ENCODE data around the gene MAL. TPM values are rescaled to one million over a fixed set of nuclear protein-coding genes. Genes with fewer than 3 reads are reported as not detected.

Gene MAL
- total and polyA plus RNA-seq, 2 of the 8 experiments (the other 6 are each of a cell fraction or from before 2014, with no cell fraction given), result not detected

DNA sequence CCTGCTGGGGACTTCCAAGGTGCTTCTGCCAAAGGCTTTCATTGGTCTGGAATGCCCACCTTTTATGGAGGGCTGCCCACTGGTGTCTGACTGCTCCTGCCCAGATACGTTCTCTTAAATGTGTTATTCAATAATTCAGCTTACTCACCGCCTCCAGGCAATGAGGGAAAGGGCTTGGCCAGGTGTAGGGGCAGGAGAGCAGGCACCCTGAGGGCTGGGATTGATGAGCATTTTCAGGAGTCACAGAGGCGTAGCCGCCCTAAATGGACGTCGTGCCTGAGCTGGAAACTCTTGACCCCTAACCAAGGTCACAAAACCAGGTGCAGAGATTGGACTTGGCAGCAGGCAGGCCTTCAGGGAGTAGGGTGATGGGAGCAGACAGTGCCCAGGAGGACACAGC lies 26.8 kb downstream of the MAL start:
- H3K79me1 ChIP-seq (ENCODE audit: low read depth, low read length), result no peaks in the 10 kb centered on the region
- ChIA-PET CTCF (ENCODE audit: partially characterized antibody) (interaction anchor here (1.3 to 2.2 kb wide), 3 partner anchors 11 to 30 kb away, joined by 3 to 10 read pairs (median 5); no protein-coding TSS in a partner anchor), POLR2A (ENCODE audit: partially characterized antibody) (no interaction called here)
- DNase-seq (ENCODE audit: low read depth in 1 of 2, low spot score in 2 of 2), result no peak
- no peak overlapping the region for H2BK120ac ChIP-seq (replicated peaks; ENCODE audit: low read depth, low read length)
- no peaks in the 10 kb centered on the region; a peak in 1 of 7 replicates for H3K4me1 ChIP-seq (replicated peaks in 1 of 4; ENCODE audit: control insufficient read depth in 3 of 4, insufficient read depth in 4 of 4, low read length in 3 of 4)
- no peak for FAIRE-seq
- WGBS, 2 experiments (ENCODE audit: extremely low coverage in 1 of 2, insufficient coverage in 1 of 2, insufficient read length in 1 of 2, insufficient replicate concordance in 2 of 2, low coverage in 1 of 2, low lambda C conversion rate in 2 of 2, missing lambda C conversion rate in 1 of 2), result 92% methylated on average over 6 of the region's 6 CpGs; no CpG with 5 or more reads in 1 of the 2 experiments
- no peak overlapping the region for H2AFZ ChIP-seq (ENCODE audit: low read length)
- H3K56ac ChIP-seq (replicated peaks; ENCODE audit: insufficient read length, low read depth, low read length), result no peak overlapping the region
- no peak overlapping the region for H2AK5ac ChIP-seq (ENCODE audit: low read depth, low read length)
- no peak for TF ChIP-seq CTCF (IDR thresholded peaks at IDR 0.05; ENCODE audit: control extremely low read depth in 1 of 3, insufficient read depth in 1 of 3, low read depth in 1 of 3, low read length in 3 of 3)
- TF ChIP-seq TEAD4 (IDR thresholded peaks at IDR 0.05; ENCODE audit: low read depth, low read length), result no peak
- no peak for TF ChIP-seq CBX8 (IDR thresholded peaks at IDR 0.05; ENCODE audit: borderline replicate concordance, low read depth, low read length)
- no peak for TF ChIP-seq SAP30 (IDR thresholded peaks at IDR 0.05; ENCODE audit: insufficient read depth, insufficient replicate concordance, low read length)
- TF ChIP-seq SIX5 (IDR thresholded peaks at IDR 0.05; ENCODE audit: low read depth, low read length), result no peak
- TF ChIP-seq GABPA (IDR thresholded peaks at IDR 0.05; ENCODE audit: borderline replicate concordance, insufficient read depth, low read length), result no peak
- TF ChIP-seq KDM1A (IDR thresholded peaks at IDR 0.05; ENCODE audit: borderline replicate concordance, low read length), result no peak
- TF ChIP-seq RBBP5 (IDR thresholded peaks at IDR 0.05; ENCODE audit: borderline replicate concordance, low read depth, low read length), result no peak
- no peak for TF ChIP-seq FOSL1 (IDR thresholded peaks at IDR 0.05; ENCODE audit: insufficient read depth, low read depth, low read length)
- TF ChIP-seq POU5F1 (IDR thresholded peaks at IDR 0.05; ENCODE audit: low read depth, low read length), result no peak
- no peak for TF ChIP-seq JUN (IDR thresholded peaks at IDR 0.05; ENCODE audit: low read depth, low read length)
- H3K14ac ChIP-seq (ENCODE audit: insufficient read length), result no peak overlapping the region
- peaks cover 75 to 91% of the 10 kb centered on the region in 2 experiments for H3K9me3 ChIP-seq (ENCODE audit: insufficient read depth in 2 of 2, low read depth in 1 of 2, low read length in 1 of 2)
- H3K4me3 ChIP-seq (ENCODE audit: extremely low read depth in 1 of 4, insufficient read depth in 2 of 4, low read depth in 3 of 4, low read length in 4 of 4), result no peak overlapping the region
- H3K23ac ChIP-seq (ENCODE audit: insufficient read length), result no peak overlapping the region
- no peaks in the 10 kb centered on the region for H3K23me2 ChIP-seq (ENCODE audit: low read depth, low read length)
- H3K18ac ChIP-seq (ENCODE audit: extremely low read depth, low read length), result no peak overlapping the region
- no peak overlapping the region for H2BK12ac ChIP-seq (ENCODE audit: low read depth, low read length)
- no peak overlapping the region for H2BK5ac ChIP-seq (ENCODE audit: low read depth, low read length)
- H4K8ac ChIP-seq (ENCODE audit: extremely low read depth, insufficient read depth, low read length), result no peak overlapping the region
- no peaks in the 10 kb centered on the region for H3K79me2 ChIP-seq (ENCODE audit: control insufficient read depth in 1 of 2, insufficient read depth in 2 of 2, low read length in 2 of 2)
- no peaks in the 10 kb centered on the region for H3K36me3 ChIP-seq (ENCODE audit: control insufficient read depth in 2 of 4, insufficient read depth in 4 of 4, low read length in 3 of 4)
- no peaks in the 10 kb centered on the region for H4K20me1 ChIP-seq (replicated peaks in 1 of 2; ENCODE audit: control insufficient read depth in 1 of 2, insufficient read depth in 2 of 2, low read length in 2 of 2)
- H2BK15ac ChIP-seq (ENCODE audit: low read length), result no peak overlapping the region
- no peak overlapping the region for H2BK20ac ChIP-seq (ENCODE audit: low read length)
- no peak overlapping the region for H3K4ac ChIP-seq (replicated peaks; ENCODE audit: insufficient read length, low read depth, low read length)
- no peak overlapping the region for H4K91ac ChIP-seq (replicated peaks; ENCODE audit: insufficient read length, low read length)
- H3K27me3 ChIP-seq (replicated peaks in 1 of 4; ENCODE audit: control insufficient read depth in 3 of 4, extremely low read depth in 1 of 4, insufficient read depth in 3 of 4, low read length in 3 of 4), result no peaks in the 10 kb centered on the region
- no peak overlapping the region for H3K9ac ChIP-seq (replicated peaks in 1 of 4; ENCODE audit: extremely low read depth in 1 of 4, low read depth in 3 of 4, low read length in 3 of 4)
- H3K4me2 ChIP-seq (ENCODE audit: insufficient read depth in 1 of 2, low read depth in 2 of 2, low read length in 2 of 2), result no peak overlapping the region
- H4K5ac ChIP-seq (ENCODE audit: insufficient read length, low read depth, low read length), result no peak overlapping the region
- H3K27ac ChIP-seq (ENCODE audit: low read depth, low read length), result no peak overlapping the region

Data from H1 (cell line).